ENCODE measurements around the gene RIMBP3C.
"Not testable (repeated sequence)": the region's sequence is repeated elsewhere in the genome, so short reads cannot be mapped to it uniquely, and the experiment has no call there.

The RIMBP3C gene

DNA sequence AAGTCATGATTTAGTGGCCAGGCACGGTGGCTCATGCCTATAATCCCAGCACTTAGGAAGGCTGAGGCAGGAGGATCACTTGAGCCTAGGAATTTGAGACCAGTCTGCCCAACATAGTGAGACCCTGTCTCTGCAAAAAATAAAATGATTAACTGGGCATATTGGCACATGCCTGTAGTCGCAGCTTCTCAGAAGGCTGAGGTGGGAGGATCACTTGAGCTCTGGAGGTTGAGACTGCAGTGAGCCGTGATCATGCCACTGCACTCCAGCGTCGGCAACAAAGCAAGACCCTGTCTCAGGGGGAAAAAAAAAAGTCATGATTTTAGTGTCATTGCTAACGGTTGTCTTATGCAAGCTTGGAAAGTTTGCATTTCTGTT, 28.2 kb upstream of the RIMBP3C start:
- in situ Hi-C loops (cut with MboI; ENCODE audit: low sequenced_read_pairs), result no loop called here

DNA sequence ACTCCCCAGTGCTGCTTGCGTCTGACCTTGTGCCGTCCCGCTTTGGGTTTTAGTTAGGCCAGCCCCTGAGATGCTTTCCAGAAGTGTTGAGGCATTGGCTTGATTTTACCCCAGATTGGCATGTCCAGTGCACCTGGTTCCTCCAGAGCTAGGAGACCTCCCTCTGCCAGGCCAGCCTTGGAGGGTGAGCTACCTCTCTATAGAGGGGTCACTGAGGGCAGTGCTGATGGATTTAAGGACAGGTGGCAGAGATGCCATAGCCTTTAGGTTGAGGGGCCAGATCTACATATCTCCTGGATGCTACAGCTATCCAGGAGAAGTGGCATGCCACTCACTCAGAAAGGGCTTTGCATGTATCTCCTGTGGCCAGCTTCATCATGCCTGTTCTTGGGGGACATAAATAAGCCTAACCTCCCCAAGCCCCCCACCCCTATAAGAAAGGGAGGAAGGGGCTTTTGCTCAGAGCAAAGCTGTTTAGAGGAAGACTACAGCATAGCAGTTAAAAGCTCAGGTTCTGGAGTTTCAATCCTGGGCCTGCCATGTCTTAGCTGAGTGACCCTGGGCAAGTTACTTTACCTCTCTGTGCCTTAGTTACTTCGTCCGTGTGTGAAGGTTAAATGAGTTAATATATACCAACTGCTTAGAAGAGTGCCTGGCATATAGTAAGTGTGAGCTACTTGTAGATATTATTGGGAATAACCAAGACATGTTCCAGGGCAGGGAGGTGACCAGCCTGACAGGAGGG, 22.7 kb upstream of the RIMBP3C start:
- in situ Hi-C loops (cut with MboI; ENCODE audit: low sequenced_read_pairs), result no loop called here

DNA sequence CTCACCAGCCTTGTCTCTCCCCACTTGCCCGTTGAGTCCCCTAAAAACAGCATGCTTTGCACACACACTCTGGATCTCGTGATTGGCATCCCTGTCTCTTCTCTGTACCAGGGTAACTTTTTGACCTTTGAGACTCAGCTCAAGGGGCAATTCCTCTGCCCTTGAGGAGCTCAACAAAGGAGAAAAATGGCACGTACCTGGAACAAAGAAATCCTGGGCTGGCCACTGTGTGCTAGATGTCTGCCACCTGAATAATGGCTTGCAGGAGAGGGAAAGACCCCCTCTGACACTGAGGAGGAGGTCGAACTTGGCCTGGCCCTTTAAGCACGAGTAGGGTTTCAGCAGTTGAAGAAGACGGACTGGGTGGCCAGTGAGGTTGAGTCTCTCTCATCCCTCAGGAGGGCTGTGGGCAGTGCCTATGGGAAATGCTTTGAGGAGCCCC, 22.1 kb upstream of the RIMBP3C start:
- in situ Hi-C loops (cut with MboI; ENCODE audit: low sequenced_read_pairs), result no loop called here

DNA sequence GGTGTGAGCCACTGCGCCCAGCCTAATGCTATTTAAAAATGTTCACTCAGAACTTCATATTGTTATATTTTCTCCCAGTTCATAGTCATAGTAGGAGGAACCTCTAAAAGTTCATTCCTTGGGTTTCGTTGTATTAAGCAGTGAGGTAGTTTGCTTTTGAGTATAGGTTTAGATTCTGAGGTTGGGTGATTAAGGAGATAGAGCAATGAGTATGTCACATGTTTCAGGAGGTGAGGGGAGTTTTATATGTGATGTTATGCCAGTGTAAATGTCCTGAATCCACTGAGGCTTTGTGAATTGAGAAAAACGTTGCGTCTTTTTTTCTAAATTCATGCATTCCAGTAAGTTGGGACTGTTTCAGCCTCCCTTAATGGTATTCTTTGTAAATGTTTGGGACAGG, 20.4 kb upstream of the RIMBP3C start:
- in situ Hi-C loops (cut with MboI; ENCODE audit: low sequenced_read_pairs), result no loop called here

DNA sequence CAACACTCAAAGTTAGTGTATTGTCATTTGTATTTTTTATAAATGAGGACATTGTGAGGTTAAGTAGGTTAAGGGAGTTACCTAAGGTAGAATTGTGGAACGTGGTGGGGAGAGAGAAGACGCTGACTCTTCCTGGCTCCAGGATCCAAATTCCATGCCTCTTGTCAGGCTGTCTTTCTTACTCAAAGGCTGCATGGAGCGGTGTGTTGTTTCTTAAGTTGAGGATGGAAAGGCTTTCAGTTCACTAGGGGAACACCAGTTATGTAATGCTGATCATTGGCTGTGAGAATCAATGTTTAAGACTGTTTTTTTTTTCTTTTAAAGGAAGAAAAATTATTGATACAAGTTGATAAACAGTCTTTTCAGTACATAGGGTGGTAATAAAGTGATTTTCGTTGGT, 19.1 kb upstream of the RIMBP3C start:
- in situ Hi-C loops (cut with MboI; ENCODE audit: low sequenced_read_pairs), result no loop called here

DNA sequence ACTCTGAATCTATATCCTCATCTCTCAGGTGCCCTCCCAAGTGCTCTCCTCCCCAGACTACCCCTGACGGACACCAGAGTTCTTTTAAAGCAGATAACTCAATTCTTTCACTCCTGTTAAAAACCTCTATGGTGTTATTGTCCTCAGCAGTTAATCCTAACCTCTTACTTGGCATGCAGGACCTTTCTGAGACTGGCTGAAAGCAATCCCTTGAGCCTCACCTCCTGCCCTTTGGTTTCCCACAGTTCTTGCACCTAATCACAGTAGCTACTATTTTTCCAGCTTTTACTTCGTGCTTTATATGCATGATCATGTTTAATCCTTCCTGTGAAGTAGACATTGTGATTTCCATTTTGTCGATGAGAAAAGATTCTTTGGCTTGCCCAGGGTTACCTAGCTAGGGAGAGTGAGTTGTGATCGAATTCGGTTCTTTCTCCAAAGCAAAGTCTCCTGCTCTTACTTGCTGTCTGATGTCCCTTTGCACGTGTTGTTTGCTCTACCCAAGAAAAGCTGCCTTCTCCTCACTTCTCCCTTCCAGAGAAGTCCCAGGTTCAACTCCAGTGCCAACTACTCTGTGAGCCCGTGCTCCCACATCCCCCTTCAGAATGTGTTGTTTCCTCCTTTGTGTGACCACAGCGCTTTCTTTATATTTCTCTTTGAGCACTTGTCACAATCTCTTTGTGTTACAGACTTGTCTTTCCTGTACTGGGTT, 18.4 kb upstream of the RIMBP3C start:
- in situ Hi-C loops (cut with MboI; ENCODE audit: low sequenced_read_pairs), result no loop called here

DNA sequence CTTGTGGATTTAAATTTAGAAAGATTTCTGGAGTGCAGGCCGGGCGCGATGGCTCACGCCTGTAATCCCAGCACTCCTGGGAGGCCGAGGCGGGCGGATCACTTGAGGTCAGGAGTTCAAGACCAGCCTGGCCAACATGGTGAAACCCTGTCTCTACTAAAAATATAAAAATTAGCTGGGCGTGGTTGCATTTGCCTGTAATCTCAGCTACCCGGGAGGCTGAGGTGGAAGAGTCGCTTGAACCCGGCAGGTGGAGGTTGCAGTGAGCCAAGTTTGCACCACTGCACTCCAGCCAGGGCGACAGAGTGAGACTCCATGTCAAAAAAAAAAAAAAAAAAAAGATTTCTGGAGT, 17.8 kb upstream of the RIMBP3C start:
- in situ Hi-C loops (cut with MboI; ENCODE audit: low sequenced_read_pairs), result not testable (repeated sequence)

DNA sequence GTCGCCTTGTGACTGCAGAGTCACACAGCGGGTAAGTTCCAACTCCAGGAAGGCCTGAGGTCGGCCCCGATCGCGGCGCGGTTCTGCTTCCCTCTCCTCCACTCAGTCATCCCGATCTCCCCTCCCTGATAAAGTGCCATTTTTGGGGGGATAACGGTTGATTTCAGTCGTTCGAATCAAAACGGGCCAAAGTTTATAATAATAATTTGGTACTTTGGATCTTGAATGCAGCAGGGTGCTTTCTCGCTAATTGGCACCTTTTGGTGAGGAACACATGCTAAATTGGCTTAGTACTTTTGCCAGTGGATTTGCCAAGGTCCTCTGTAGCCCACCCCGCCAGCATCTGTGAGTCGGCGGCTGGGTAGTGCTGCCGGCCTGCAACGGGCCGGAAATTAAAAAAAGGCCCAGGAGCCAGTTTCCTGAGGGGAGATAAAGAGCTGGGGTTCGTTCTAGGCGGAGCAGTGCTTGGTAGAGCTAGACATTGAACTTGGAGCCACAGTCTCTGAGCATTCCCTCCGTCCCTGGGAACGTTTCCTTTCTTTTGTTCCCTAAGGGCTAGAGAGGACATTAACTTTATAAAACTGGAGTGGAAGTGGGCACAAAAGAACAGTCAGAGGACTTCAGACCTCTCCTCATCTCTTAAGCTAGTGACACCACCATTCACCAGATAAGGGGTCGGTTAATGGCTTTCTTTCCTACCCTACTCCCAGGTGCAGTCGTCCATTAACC, 17.2 kb upstream of the RIMBP3C start:
- in situ Hi-C loops (cut with MboI; ENCODE audit: low sequenced_read_pairs), result no loop called here

DNA sequence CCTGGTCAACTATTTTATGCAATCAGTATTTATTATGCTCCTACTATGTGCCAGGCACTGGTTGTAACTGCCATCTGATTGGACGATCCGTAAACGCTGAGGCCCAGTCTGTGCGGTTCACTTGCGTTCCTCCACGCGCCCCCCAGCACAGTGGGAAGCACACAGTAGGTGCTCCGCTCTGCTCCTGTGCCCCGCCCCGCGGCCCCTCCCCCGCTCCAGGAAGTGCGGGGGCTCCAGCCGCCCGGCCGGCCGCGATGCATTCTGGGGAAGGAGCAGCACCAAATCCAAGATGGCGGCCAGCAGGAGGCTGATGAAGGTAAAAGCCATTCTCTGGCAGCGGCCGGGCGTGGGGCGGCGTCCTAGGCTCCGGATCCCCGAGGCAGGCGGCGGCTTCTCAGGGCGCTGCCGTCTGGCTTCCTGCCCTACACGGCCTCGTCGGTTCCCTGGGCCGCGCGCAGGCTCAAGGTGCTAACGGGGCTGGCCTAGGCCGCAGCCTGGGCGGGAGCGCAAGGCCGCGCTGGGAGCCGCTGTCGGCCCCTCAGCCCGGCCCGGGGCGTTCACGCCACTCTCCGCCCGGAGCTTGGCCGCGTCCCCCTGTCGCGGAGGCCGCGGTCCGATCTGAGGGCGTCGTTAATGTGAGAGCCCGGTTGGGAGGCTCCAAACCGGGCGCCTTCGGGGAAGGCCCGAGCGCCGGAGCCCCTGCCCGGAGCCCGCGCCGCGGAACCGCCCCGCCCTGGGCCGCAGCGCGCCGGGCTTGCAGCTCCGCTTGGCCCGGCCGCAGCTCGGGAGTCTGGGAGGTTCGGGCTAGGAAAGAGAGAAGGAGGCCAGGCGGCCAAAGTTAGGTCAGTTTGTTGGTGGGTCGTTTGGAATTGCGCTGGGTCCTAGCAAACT, 16.4 kb upstream of the RIMBP3C start, which contains the start of gene UBE2L3:
UBE2L3 (plus strand) TSS at position 259 of the 891 bp plus-strand sequence; CDS start at position 290, 31 bp downstream.
- in situ Hi-C loops (cut with MboI; ENCODE audit: low sequenced_read_pairs), result no loop called here

DNA sequence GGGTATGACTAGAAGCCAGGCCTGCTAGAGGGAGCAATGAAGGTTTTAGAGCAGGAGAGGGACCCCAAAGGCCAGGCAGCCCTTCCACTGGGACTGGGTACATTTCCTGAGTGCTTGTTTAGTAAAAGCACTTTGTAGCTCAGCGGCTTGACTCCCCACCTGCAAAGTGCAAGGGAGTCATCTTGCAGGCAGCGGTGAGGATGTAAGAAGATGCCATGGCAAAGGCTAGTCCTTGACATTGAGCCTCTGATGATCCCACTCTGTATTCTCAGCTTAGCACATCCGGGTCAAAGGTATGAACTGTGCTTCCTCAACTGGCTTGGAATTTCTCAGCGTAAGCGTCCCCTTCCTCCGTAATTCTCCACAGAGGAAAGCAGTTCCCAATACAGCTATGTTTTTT, 13.2 kb upstream of the RIMBP3C start:
- in situ Hi-C loops (cut with MboI; ENCODE audit: low sequenced_read_pairs), result no loop called here

DNA sequence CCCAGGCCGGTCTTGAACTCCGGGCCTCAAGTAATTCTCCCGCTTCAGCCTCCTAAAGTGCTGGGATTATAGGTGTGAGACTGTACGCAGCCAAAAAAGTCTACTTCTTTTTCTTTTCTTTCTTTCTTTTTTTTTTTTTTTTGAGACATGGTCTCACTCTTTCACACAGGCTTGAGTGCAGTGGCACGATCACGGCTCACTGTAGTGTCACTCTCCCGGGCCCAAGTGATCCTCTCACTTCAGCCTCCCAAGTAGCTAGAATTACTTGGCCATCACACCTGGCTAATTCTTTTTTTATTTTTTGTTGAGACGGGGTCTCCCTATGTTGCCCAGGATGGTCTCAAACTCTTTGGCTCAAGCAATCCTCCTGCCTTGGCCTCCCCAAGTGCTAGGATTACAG, 12.7 kb upstream of the RIMBP3C start:
- in situ Hi-C loops (cut with MboI; ENCODE audit: low sequenced_read_pairs), result no loop called here

DNA sequence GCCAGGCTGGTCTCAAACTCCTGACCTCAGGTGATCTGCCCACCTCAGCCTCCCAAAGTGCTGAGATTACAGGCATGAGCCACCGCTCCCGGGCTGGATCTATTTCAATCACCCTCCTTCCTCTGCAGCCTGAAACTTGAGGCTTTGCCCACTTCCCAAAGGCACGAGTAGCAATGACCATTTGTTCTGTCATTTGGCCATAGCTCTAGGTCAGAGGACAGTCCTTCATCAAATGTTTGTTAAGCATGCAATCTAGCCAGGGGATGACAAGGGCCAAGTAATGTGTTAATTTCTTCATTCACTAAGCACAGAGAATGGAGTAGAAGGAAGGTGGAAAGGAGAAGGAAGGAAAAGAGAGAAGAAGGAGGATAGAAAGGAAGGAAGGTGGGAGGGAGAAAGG, 9.4 kb upstream of the RIMBP3C start:
- in situ Hi-C loops (cut with MboI; ENCODE audit: low sequenced_read_pairs), result not testable (repeated sequence)

DNA sequence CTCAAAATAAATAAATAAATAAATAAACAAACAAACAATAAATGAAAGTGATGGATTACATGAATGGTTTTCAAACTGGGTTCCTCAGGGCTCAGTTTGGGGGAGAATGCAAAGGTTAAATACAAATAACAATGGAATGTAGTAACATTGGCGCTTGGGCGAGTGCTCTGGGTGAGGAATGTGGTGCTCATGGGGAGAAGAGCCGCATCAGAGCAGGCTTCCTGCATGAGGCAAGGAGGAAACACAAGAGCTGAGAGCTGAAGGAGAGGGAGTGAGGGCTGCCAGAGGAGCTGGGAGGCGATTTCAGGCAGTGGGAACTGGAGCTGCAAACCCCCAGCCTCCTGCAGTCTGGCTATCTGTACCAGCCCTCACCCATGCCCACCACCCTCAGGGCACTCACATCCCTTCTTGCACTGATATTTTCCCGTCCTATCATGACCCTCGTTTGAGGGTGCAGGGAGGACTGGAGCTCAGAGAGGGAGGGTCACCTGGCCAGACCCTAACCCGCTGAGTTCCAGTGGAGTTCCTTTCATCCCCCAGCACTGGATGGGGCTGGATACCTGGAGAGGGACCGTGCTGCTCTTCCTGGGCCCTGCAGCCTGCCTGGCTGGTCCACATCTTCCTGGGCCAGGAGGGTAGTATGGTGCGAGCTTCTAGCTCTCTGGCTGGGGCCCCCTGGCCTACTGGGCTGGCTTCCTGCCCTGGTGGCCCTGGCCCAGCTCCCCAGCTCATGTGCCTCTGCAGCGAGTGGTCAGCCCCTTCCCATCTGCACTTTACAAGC, 8.3 kb upstream of the RIMBP3C start:
- in situ Hi-C loops (cut with MboI; ENCODE audit: low sequenced_read_pairs), result not testable (repeated sequence)

DNA sequence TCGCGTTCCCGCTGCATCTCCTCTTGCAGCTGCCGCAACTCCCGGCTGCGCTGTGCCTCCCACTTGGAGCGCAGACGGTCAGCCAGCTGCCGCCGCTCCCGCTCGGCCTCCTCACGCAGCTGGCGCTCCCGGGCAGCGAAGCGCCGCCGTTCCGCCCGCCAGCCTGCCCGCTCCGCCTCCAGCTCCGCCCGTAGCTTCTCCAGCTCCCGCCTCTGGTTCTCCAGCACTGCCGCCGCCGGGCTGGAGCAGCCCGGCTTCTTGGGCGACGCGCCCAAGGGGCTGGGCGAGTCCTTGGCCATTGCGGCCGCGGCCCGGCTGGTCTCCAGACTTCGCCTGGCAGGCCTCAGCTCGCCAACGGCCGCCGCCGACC, 598 bp downstream of the RIMBP3C start:
- in situ Hi-C loops (cut with MboI; ENCODE audit: low sequenced_read_pairs), result not testable (repeated sequence)

DNA sequence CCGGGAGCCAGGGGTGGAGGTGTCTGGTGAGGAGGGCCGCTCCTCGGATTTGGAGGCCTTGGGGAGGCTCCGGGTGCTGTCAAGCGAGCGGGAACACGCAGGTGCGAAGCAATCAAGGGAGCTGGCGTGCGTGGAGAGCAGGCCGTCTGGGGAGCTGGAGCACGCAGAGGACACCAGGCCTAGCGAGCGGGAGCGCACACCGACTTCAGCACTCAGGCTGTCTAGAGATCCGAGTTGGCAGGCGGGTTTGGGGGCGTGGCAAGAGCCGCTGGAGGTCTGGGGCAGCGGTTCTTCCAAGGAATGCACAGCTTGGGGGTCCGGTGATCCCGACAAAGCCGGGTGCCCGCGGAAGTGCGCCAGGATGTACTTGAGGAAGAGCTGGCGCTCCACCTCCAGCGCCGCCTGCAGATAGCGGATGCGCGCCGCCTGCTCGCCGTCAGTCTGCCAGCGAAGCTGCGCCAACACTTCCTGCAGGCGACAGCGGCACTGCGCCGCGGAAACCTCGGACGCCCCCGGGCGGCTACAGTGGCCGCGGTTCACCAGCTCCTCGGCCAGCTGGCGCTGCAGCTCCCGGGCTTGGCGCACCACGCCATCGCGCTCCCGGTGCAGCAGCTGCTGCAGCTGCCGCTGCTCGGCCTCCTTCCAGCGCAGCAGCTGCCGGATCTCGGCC, 1.1 kb downstream of the RIMBP3C start:
- in situ Hi-C loops (cut with MboI; ENCODE audit: low sequenced_read_pairs), result not testable (repeated sequence)

DNA sequence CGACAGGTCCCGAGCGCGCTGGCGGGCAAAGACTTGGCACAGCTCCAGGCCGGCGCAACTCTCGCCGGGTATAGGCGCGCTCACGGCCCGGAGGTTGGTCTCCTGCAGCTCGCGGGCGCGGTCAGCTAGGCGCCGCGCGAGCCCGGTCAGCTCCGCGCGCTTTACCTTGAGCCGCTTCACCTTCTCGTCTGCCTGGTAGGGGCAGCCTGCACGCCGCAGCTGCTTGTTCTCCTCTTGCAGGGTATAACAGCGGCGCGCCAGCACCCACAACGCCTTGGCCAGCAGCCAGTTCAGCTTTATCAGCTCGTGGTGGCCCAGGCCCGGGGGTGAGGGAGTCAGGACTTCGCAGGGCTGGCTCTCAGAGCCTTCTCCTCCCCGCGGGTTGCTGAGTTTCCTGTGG, 1.7 kb downstream of the RIMBP3C start:
- in situ Hi-C loops (cut with MboI; ENCODE audit: low sequenced_read_pairs), result not testable (repeated sequence)

DNA sequence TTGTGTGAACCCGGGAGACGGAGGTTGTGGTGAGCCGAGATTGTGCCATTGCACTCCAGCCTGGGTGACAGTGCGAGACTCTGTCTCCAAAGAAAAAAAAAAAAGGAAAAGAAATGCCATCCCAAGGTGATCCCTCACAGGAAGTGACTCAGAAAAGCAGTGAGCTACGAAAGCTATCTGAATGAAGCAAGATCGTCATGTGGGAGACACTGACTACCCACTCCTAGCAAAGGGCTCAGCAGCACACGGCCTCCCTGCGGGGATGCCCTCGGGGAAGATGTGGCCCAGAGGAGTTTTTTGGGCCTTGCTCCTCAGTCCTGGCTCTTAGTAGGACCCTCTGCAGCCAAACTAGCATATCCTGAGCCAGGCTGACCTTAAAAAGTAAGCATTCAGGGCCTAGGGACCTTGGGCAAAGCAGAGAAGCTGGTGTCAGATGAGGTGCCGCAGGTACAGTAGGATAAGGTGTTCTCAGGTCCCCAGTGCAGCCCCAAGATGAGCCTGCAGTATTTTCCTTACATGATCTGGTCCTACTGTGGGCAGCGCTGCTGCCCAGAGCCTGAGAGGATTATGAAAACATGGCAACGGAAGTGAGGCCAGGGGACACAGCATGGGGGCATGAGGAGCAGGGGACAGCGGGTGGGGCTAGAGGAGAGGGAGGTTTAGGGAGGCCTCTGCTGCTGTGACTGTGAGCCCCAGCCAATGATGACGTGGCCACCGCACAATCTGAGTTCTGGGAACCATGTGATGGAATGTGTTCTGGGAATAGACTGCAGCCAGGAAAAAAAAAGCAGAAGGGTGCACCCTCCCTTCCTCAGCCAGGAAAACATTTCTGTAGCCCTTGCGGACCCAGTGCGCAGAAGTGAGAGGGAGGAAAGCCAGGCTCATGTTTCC, 6.6 kb downstream of the RIMBP3C start:
- in situ Hi-C loops (cut with MboI; ENCODE audit: low sequenced_read_pairs), result not testable (repeated sequence)

DNA sequence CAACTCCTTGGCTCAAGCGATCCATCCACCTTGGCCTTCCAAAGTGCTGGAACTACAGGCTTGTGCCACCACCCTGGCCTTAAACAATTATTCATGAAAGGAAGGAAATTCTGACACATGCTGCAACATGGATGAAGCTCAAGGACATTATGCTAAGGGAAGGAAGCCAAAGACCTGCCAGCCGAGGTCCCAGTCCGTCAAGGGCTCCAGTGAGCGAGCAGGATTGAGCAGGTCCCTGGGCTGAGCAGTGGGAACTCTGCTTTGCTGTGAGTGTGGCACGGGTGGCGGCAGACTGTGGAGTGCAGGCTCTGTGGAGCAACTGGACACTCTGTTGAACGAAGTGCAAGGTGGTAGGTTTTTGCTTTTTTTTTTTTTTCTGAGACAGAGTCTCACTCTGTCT, 11.4 kb downstream of the RIMBP3C start:
- in situ Hi-C loops (cut with MboI; ENCODE audit: low sequenced_read_pairs), result not testable (repeated sequence)

All from HL-60/S4 treated with retinoic acid at 250 ng/mL for 4 days and 3 days (cell line).